ENCODE data around the gene POT1. TPM values are rescaled to one million over a fixed set of nuclear protein-coding genes. Genes with fewer than 3 reads are reported as not detected.
"Not testable (repeated sequence)": the region's sequence is repeated elsewhere in the genome, so short reads cannot be mapped to it uniquely, and the experiment has no call there.

Gene POT1
- polyA plus RNA-seq (2013, experiment 1 of 2): 25.3 TPM
- polyA plus RNA-seq (2013, experiment 2 of 2): 27.1 TPM

- Histone ChIP-seq H3K27ac (replicated peaks; ENCODE audit: low read length) (peak within 1 kb of the TSS; percentile 77), H3K36me3 (replicated peaks in 1 of 2; ENCODE audit: control insufficient read depth in 2 of 2, insufficient read depth in 2 of 2, low read length in 2 of 2) (peaks cover 0 to 38% of the 10 kb centered on the region in 2 donors), H3K4me1 (ENCODE audit: control insufficient read depth in 2 of 2, insufficient read depth in 1 of 2, low read depth in 1 of 2, low read length in 2 of 2) (peaks cover 0 to 2% of the 10 kb centered on the region in 2 donors), H3K14ac (ENCODE audit: low read length) (no peak within 1 kb of the TSS), H3K4ac (ENCODE audit: low read length) (no peak within 1 kb of the TSS), H3K18ac (ENCODE audit: low read length) (no peak within 1 kb of the TSS), H2BK5ac (ENCODE audit: low read length) (no peak within 1 kb of the TSS), H3K79me1 (ENCODE audit: low read depth, low read length) (no peaks in the 10 kb centered on the region), H3K9me3 (replicated peaks in 1 of 2; ENCODE audit: control insufficient read depth in 2 of 2, insufficient read depth in 1 of 2, low read depth in 1 of 2, low read length in 2 of 2) (no peaks in the 10 kb centered on the region), H2AFZ (ENCODE audit: low read length) (peak within 1 kb of the TSS; percentile 90), H2AK5ac (ENCODE audit: low read depth, low read length) (no peak within 1 kb of the TSS), H3K23ac (ENCODE audit: low read depth, low read length, poor library complexity) (no peak within 1 kb of the TSS), H3K9ac (ENCODE audit: low read depth, low read length, poor library complexity) (no peak within 1 kb of the TSS), H4K8ac (ENCODE audit: low read depth, low read length) (no peak within 1 kb of the TSS), H2BK12ac (ENCODE audit: low read length) (no peak within 1 kb of the TSS), H3K4me2 (ENCODE audit: insufficient read depth, low read length, poor library complexity, severe bottlenecking) (peak within 1 kb of the TSS; percentile 56), H3K4me3 (ENCODE audit: low read length in 2 of 2) (peak within 1 kb of the TSS; percentile 81 to 85), H4K91ac (ENCODE audit: low read depth, low read length, poor library complexity) (no peak within 1 kb of the TSS), H3K27me3 (ENCODE audit: control insufficient read depth in 3 of 3, insufficient read depth in 3 of 3, low read depth in 1 of 3, low read length in 3 of 3) (peaks cover 0 to 2% (median 0%) of the 10 kb centered on the region in 3 experiments), H2BK120ac (ENCODE audit: low read depth, low read length) (no peak within 1 kb of the TSS), H2BK15ac (ENCODE audit: low read length) (no peak within 1 kb of the TSS)
- peak; percentile 97 for DNase-seq (ENCODE audit: low spot score)
- WGBS, 2 donors (ENCODE audit: extremely low coverage in 2 of 2, insufficient read length in 2 of 2, insufficient replicate concordance in 1 of 2): no CpG with 5 or more reads among the region's 45 CpGs
Observed at GRCh38 chr7:124929467-124930172, at the start of gene POT1. Gene POT1, minus strand, starts transcription at chr7:124929825. Its CDS starts 32,652 bp downstream, at chr7:124897173.

GRCh38 chr7:124975131-124975530 lies 45.5 kb upstream of the POT1 start:
- H4K8ac ChIP-seq (ENCODE audit: low read depth, low read length); H3K36me3 ChIP-seq (replicated peaks in 1 of 2; ENCODE audit: control insufficient read depth in 2 of 2, insufficient read depth in 2 of 2, low read length in 2 of 2); DNase-seq (ENCODE audit: low spot score); H2BK15ac ChIP-seq (ENCODE audit: low read length); H3K79me1 ChIP-seq (ENCODE audit: low read depth, low read length); H3K4me1 ChIP-seq (ENCODE audit: control insufficient read depth in 2 of 2, insufficient read depth in 1 of 2, low read depth in 1 of 2, low read length in 2 of 2); H4K91ac ChIP-seq (ENCODE audit: low read depth, low read length, poor library complexity); H3K9me3 ChIP-seq (replicated peaks in 1 of 2; ENCODE audit: control insufficient read depth in 2 of 2, insufficient read depth in 1 of 2, low read depth in 1 of 2, low read length in 2 of 2); H3K27me3 ChIP-seq (ENCODE audit: control insufficient read depth in 3 of 3, insufficient read depth in 3 of 3, low read depth in 1 of 3, low read length in 3 of 3); H2AFZ ChIP-seq (ENCODE audit: low read length); H2BK5ac ChIP-seq (ENCODE audit: low read length); H3K9ac ChIP-seq (ENCODE audit: low read depth, low read length, poor library complexity); H3K4me2 ChIP-seq (ENCODE audit: insufficient read depth, low read length, poor library complexity, severe bottlenecking); H3K27ac ChIP-seq (replicated peaks; ENCODE audit: low read length); H2BK12ac ChIP-seq (ENCODE audit: low read length); H3K14ac ChIP-seq (ENCODE audit: low read length); H2BK120ac ChIP-seq (ENCODE audit: low read depth, low read length); H3K18ac ChIP-seq (ENCODE audit: low read length); H2AK5ac ChIP-seq (ENCODE audit: low read depth, low read length); H3K4ac ChIP-seq (ENCODE audit: low read length); H3K4me3 ChIP-seq (ENCODE audit: low read length in 2 of 2); H3K23ac ChIP-seq (ENCODE audit: low read depth, low read length, poor library complexity): not testable (repeated sequence)
- WGBS, 2 donors (ENCODE audit: extremely low coverage in 2 of 2, insufficient read length in 2 of 2, insufficient replicate concordance in 1 of 2): no CpG with 5 or more reads among the region's 3 CpGs

- Histone ChIP-seq H3K9me3 (replicated peaks in 1 of 2; ENCODE audit: control insufficient read depth in 2 of 2, insufficient read depth in 1 of 2, low read depth in 1 of 2, low read length in 2 of 2) (no peaks in the 10 kb centered on the region), H3K27ac (replicated peaks; ENCODE audit: low read length) (no peak overlapping the region), H3K4me2 (ENCODE audit: insufficient read depth, low read length, poor library complexity, severe bottlenecking) (no peak overlapping the region), H2BK12ac (ENCODE audit: low read length) (no peak overlapping the region), H3K4me1 (ENCODE audit: control insufficient read depth in 2 of 2, insufficient read depth in 1 of 2, low read depth in 1 of 2, low read length in 2 of 2) (no peaks in the 10 kb centered on the region), H3K23ac (ENCODE audit: low read depth, low read length, poor library complexity) (no peak overlapping the region), H3K18ac (ENCODE audit: low read length) (no peak overlapping the region), H3K79me1 (ENCODE audit: low read depth, low read length) (no peaks in the 10 kb centered on the region), H3K4me3 (ENCODE audit: low read length in 2 of 2) (no peak overlapping the region), H2BK5ac (ENCODE audit: low read length) (no peak overlapping the region), H2BK15ac (ENCODE audit: low read length) (no peak overlapping the region), H3K36me3 (replicated peaks in 1 of 2; ENCODE audit: control insufficient read depth in 2 of 2, insufficient read depth in 2 of 2, low read length in 2 of 2) (no peaks in the 10 kb centered on the region), H2AK5ac (ENCODE audit: low read depth, low read length) (no peak overlapping the region), H4K8ac (ENCODE audit: low read depth, low read length) (no peak overlapping the region), H2BK120ac (ENCODE audit: low read depth, low read length) (no peak overlapping the region), H3K27me3 (ENCODE audit: control insufficient read depth in 3 of 3, insufficient read depth in 3 of 3, low read depth in 1 of 3, low read length in 3 of 3) (no peaks in the 10 kb centered on the region), H3K9ac (ENCODE audit: low read depth, low read length, poor library complexity) (no peak overlapping the region), H3K14ac (ENCODE audit: low read length) (no peak overlapping the region), H3K4ac (ENCODE audit: low read length) (no peak overlapping the region), H2AFZ (ENCODE audit: low read length) (no peak overlapping the region), H4K91ac (ENCODE audit: low read depth, low read length, poor library complexity) (no peak overlapping the region)
- WGBS, 2 donors (ENCODE audit: extremely low coverage in 2 of 2, insufficient read length in 2 of 2, insufficient replicate concordance in 1 of 2): no CpG with 5 or more reads among the region's 4 CpGs
- DNase-seq (ENCODE audit: low spot score): no peak
Observed at GRCh38 chr7:124965553-124965952, 35.9 kb upstream of the POT1 start.

GRCh38 chr7:124959676-124960075 lies 30.1 kb upstream of the POT1 start:
- no peak overlapping the region for H3K14ac ChIP-seq (ENCODE audit: low read length)
- no peak overlapping the region for H4K91ac ChIP-seq (ENCODE audit: low read depth, low read length, poor library complexity)
- H2BK15ac ChIP-seq (ENCODE audit: low read length): no peak overlapping the region
- no peak overlapping the region for H2BK12ac ChIP-seq (ENCODE audit: low read length)
- H3K4me3 ChIP-seq (ENCODE audit: low read length in 2 of 2): no peak overlapping the region
- no peak overlapping the region for H4K8ac ChIP-seq (ENCODE audit: low read depth, low read length)
- peaks cover 2% of the 10 kb centered on the region for H3K79me1 ChIP-seq (ENCODE audit: low read depth, low read length)
- H2AK5ac ChIP-seq (ENCODE audit: low read depth, low read length): no peak overlapping the region
- WGBS, 2 donors (ENCODE audit: extremely low coverage in 2 of 2, insufficient read length in 2 of 2, insufficient replicate concordance in 1 of 2): no CpG with 5 or more reads among the region's 1 CpG
- no peak overlapping the region for H3K18ac ChIP-seq (ENCODE audit: low read length)
- no peak for DNase-seq (ENCODE audit: low spot score)
- H3K9me3 ChIP-seq (replicated peaks in 1 of 2; ENCODE audit: control insufficient read depth in 2 of 2, insufficient read depth in 1 of 2, low read depth in 1 of 2, low read length in 2 of 2): peaks cover 0 to 2% of the 10 kb centered on the region in 2 donors
- no peak overlapping the region for H3K27ac ChIP-seq (replicated peaks; ENCODE audit: low read length)
- no peaks in the 10 kb centered on the region for H3K36me3 ChIP-seq (replicated peaks in 1 of 2; ENCODE audit: control insufficient read depth in 2 of 2, insufficient read depth in 2 of 2, low read length in 2 of 2)
- H3K4me1 ChIP-seq (ENCODE audit: control insufficient read depth in 2 of 2, insufficient read depth in 1 of 2, low read depth in 1 of 2, low read length in 2 of 2): no peaks in the 10 kb centered on the region
- H3K4ac ChIP-seq (ENCODE audit: low read length): no peak overlapping the region
- no peak overlapping the region for H2BK5ac ChIP-seq (ENCODE audit: low read length)
- H3K27me3 ChIP-seq (ENCODE audit: control insufficient read depth in 3 of 3, insufficient read depth in 3 of 3, low read depth in 1 of 3, low read length in 3 of 3): no peaks in the 10 kb centered on the region
- no peak overlapping the region for H3K9ac ChIP-seq (ENCODE audit: low read depth, low read length, poor library complexity)
- no peak overlapping the region for H3K23ac ChIP-seq (ENCODE audit: low read depth, low read length, poor library complexity)
- no peak overlapping the region for H2BK120ac ChIP-seq (ENCODE audit: low read depth, low read length)
- no peak overlapping the region for H3K4me2 ChIP-seq (ENCODE audit: insufficient read depth, low read length, poor library complexity, severe bottlenecking)
- H2AFZ ChIP-seq (ENCODE audit: low read length): no peak overlapping the region

All from neuronal stem cell (in vitro differentiated cells).